ENCODE measurements around the gene TRIM63. TPM values are rescaled to one million over a fixed set of nuclear protein-coding genes. Genes with fewer than 3 reads are reported as not detected.

Gene TRIM63
- total and polyA plus RNA-seq, 8 donors = 0.15 to 1.8 (median 0.29) TPM; not detected in 3

DNA sequence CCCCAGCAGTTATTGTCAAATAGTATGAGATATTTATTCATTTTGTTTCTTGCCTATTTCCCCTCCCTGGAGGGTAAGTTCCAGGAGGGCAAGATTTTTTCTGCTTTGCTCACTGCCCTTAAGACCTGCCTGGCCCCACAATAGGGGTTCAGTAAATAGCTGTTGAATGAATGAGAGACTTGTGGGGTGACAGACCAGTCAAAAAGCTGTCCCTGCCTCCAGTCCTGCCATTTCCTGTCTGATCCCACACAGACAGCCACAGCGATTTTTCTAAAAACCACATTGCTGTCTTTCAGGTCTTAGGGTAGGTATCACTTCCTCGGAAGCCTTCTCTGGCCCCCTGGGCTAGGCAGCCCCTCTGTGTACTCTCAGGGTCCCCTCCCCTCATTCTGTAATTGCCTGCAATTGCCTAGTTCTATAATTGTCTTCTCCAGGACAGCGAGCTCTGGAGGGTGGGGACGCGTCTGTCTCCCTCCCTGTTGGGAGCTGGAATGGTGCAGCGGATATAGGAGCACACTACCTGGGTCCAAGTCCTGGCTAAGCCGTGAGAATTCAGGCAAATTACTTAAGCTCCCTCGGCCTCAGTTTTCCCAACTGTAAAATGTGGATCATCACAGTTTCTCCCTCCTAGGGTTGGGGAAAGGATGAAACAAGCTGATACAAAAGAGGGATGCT, 47.7 kb downstream of the TRIM63 start:
- peaks cover 8 to 28% of the 10 kb centered on the region in 2 donors for H3K4me1 ChIP-seq
- DNase-seq (peak in 1 of 4 donors; percentile 5), ATAC-seq (no peak)
- no peaks in the 10 kb centered on the region for H3K27me3 ChIP-seq
- no peak overlapping the region for H3K27ac ChIP-seq
- H3K9me3 ChIP-seq = no peaks in the 10 kb centered on the region
- no peaks in the 10 kb centered on the region for H3K36me3 ChIP-seq
- no peak overlapping the region for H3K4me3 ChIP-seq
- no peak for TF ChIP-seq CTCF (IDR thresholded peaks at IDR 0.05)
- intact Hi-C loops (cut with DNase I) = no loop called here

DNA sequence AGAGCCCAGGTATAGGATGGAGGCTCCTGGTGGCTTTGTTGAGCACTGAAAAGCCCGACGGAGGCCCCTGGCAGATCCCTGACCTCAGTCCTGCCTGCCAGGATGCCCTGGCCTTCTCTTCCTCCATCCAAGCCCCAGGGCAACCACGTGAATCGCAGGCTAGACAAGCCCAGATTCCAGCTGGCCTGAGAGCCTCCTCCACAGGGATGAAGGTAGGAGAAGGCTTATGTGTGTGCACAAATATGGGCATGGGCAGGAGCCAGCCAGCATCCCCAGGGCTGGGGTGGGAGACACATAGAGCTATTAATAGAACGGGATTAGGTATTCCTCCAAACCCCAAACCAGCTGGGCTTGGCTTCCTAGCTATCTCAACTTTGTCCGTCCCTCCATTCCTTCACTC, 49.8 kb downstream of the TRIM63 start:
- intact Hi-C loops (cut with DNase I) = no loop called here
- H3K9me3 ChIP-seq = no peaks in the 10 kb centered on the region
- H3K36me3 ChIP-seq = no peaks in the 10 kb centered on the region
- no peaks in the 10 kb centered on the region for H3K27me3 ChIP-seq
- ATAC-seq (no peak), DNase-seq (no peak)
- H3K27ac ChIP-seq = no peak overlapping the region
- no peak overlapping the region for H3K4me3 ChIP-seq
- peaks cover 8 to 32% of the 10 kb centered on the region in 2 donors for H3K4me1 ChIP-seq
- TF ChIP-seq CTCF (IDR thresholded peaks at IDR 0.05) = no peak

DNA sequence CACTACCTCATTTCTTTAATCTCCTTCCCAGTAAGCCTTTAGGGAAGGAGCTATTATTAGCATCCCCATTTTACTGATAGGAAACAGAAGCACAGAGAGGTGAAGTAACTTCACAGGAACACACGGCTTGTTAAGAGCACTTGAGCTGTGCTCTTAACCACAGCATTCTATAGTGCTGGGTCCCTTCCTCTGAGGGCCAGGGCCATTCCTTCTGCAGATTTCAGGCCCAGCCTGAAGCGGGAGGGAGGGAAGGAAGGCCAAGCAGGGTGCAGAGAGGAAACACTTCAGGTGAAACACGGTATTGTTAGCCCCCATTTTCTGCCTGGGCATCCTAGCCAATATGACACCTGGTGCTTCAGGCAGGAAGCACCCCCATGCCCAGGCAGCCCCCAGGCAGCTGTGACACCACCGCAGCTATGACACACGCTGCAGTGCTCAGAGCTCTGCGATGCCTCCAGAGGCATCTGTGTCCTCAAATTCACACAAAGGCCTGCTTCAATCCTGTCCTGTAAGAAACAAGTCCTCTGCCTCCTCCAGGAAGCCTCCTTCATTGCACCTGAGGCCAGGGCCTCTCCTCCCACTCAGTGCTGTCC, 50.4 kb downstream of the TRIM63 start:
- Histone ChIP-seq H3K27me3 (no peaks in the 10 kb centered on the region), H3K36me3 (no peaks in the 10 kb centered on the region), H3K4me1 (peaks cover 8 to 32% of the 10 kb centered on the region in 2 donors), H3K9me3 (no peaks in the 10 kb centered on the region), H3K4me3 (no peak overlapping the region), H3K27ac (no peak overlapping the region)
- TF ChIP-seq CTCF (IDR thresholded peaks at IDR 0.05) = no peak
- DNase-seq (no peak), ATAC-seq (peak; percentile 69)
- intact Hi-C loops (cut with DNase I) = no loop called here

- Histone ChIP-seq H3K4me1 (peaks cover 8 to 32% of the 10 kb centered on the region in 2 donors), H3K4me3 (no peak overlapping the region), H3K36me3 (no peaks in the 10 kb centered on the region), H3K9me3 (no peaks in the 10 kb centered on the region), H3K27ac (no peak overlapping the region), H3K27me3 (no peaks in the 10 kb centered on the region)
- DNase-seq = no peak
- intact Hi-C loops (cut with DNase I) = no loop called here
- no peak for TF ChIP-seq CTCF (IDR thresholded peaks at IDR 0.05)
- ATAC-seq = no peak
Observed at GRCh38 chr1:26016258-26016952, 51.0 kb downstream of the TRIM63 start.

- TF ChIP-seq CTCF (IDR thresholded peaks at IDR 0.05) = no peak
- Histone ChIP-seq H3K27me3 (no peaks in the 10 kb centered on the region), H3K9me3 (no peaks in the 10 kb centered on the region), H3K4me1 (peaks cover 8 to 32% of the 10 kb centered on the region in 2 donors), H3K4me3 (no peak overlapping the region), H3K36me3 (no peaks in the 10 kb centered on the region), H3K27ac (peak overlapping the region in 1 of 2 donors; percentile 59)
- intact Hi-C loops (cut with DNase I) = no loop called here
- DNase-seq (peak in 2 of 4 donors; percentile 83 to 85), ATAC-seq (peak; percentile 52)
Observed at GRCh38 chr1:26015358-26015757, 52.1 kb downstream of the TRIM63 start.

Data from left lung (tissue), 10 donors.